Cardiac fibroblast (primary cell): Measurements from ENCODE around the gene ELAC1.

Experiments
- DNase-seq, 2 donors: peaks; one replicate each; pipeline versions ENCODE4 v3.0.0 to v3.0.0-alpha.2; 2010; ENCODE audit warnings: low read depth in 2 of 2
- H3K4me3 ChIP-seq, 2 donors: replicated peaks in 1 of 2; 1 replicate in 1 of 2; 2 replicates in 1 of 2; pipeline ENCODE4 v1.5.1; 2011; ENCODE audit warnings: low read depth in 2 of 2, low read length in 2 of 2, mild to moderate bottlenecking in 2 of 2, moderate library complexity in 1 of 2
- CTCF ChIP-seq: IDR thresholded peaks from one replicate; pipeline ENCODE4 v1.5.1; 2011; ENCODE audit warnings: low read depth, mild to moderate bottlenecking, low read length, inconsistent platforms

Gene ELAC1

GRCh38 chr18:50949185-50949584, 18.7 kb upstream of the ELAC1 start:
- TF ChIP-seq CTCF, result no peak
- H3K4me3 ChIP-seq, result no peak overlapping the region
- DNase-seq, result no peak

GRCh38 chr18:50950626-50951025, 17.2 kb upstream of the ELAC1 start:
- no peak for DNase-seq
- no peak for TF ChIP-seq CTCF
- no peak overlapping the region for H3K4me3 ChIP-seq

GRCh38 chr18:50953822-50954221, 14.0 kb upstream of the ELAC1 start:
- H3K4me3 ChIP-seq, result no peak overlapping the region
- no peak for TF ChIP-seq CTCF

GRCh38 chr18:50955253-50955652, 12.6 kb upstream of the ELAC1 start:
- no peak overlapping the region for H3K4me3 ChIP-seq
- TF ChIP-seq CTCF, result no peak
- DNase-seq, result no peak

More at GRCh38 chr18:50953822-50954221, 14.0 kb upstream of the ELAC1 start:
- DNase-seq, result no peak

GRCh38 chr18:50956116-50956515, 11.7 kb upstream of the ELAC1 start:
- no peak for DNase-seq
- TF ChIP-seq CTCF, result no peak

GRCh38 chr18:50961974-50962373, 5.9 kb upstream of the ELAC1 start:
- DNase-seq, result no peak
- TF ChIP-seq CTCF, result no peak
- no peak overlapping the region for H3K4me3 ChIP-seq

More at GRCh38 chr18:50956116-50956515, 11.7 kb upstream of the ELAC1 start:
- no peak overlapping the region for H3K4me3 ChIP-seq

GRCh38 chr18:50969448-50969847, 1.6 kb downstream of the ELAC1 start:
- H3K4me3 ChIP-seq, result no peak overlapping the region
- DNase-seq, result no peak
- no peak for TF ChIP-seq CTCF
